Tibial artery (tissue), 4 donors: ENCODE measurements around the gene RPS6KA4.

ENCODE experiments used
- DNase-seq, 2 donors: peaks; one replicate each; pipeline ENCODE4 v3.0.0-alpha.2; 2019
- H3K27ac ChIP-seq, 2 donors: fragments of 200-600 bp; sonication (generic) in 1 of 2; 1 replicate in 1 of 2; 2 replicates in 1 of 2; pipeline ENCODE4 v1.5.1; 2018 to 2019; ENCODE audit warnings: mild to moderate bottlenecking in 1 of 2
- H3K27me3 ChIP-seq, 2 donors: fragments of 200-600 bp; sonication (generic) in 1 of 2; one replicate each; pipeline versions ENCODE4 v1.5.1 to v1.6.0; 2016 to 2019
- H3K36me3 ChIP-seq, 3 donors: fragments of 200-600 bp; sonication (generic) in 2 of 3; one replicate each; pipeline ENCODE4 v1.5.1; 2016 to 2019; ENCODE audit warnings: mild to moderate bottlenecking in 2 of 3
- H3K4me1 ChIP-seq, 4 donors: fragments of 200-600 bp; sonication (generic) in 2 of 4; 1 replicate in 3 of 4; 2 replicates in 1 of 4; pipeline ENCODE4 v1.5.1; 2016 to 2019
- H3K4me3 ChIP-seq, 2 donors: fragments of 200-600 bp; sonication (generic) in 1 of 2; 1 replicate in 1 of 2; 2 replicates in 1 of 2; pipeline ENCODE4 v1.5.1; 2018 to 2019; ENCODE audit warnings: mild to moderate bottlenecking in 2 of 2
- H3K9me3 ChIP-seq, 3 donors: fragments of 200-600 bp; sonication (generic) in 1 of 3; one replicate each; pipeline ENCODE4 v1.5.1; 2016 to 2019
- CTCF ChIP-seq, 2 experiments: fragments of 200-600 bp in 1 of 2; fragments of 450-650 bp in 1 of 2; IDR thresholded peaks; one replicate each; pipeline ENCODE4 v1.5.1; 2017 to 2019; ENCODE audit warnings: antibody characterized with exemption in 2 of 2, mild to moderate bottlenecking in 1 of 2, moderate library complexity in 1 of 2
- intact Hi-C: fragments of 100-400 bp; cut with DNase I; formaldehyde crosslinking; loops from one replicate; pipeline ENCODE4 v1.15.0; 2023; ENCODE audit warnings: low total_unique reads

The RPS6KA4 gene

GRCh38 chr11:64342869-64343745 is 15.9 kb upstream of the RPS6KA4 start:
- H3K4me3 ChIP-seq, result peak overlapping the region; percentile 41

GRCh38 chr11:64343767-64344559 is 15.0 kb upstream of the RPS6KA4 start:
- intact Hi-C loops, result no loop called here
- Histone ChIP-seq H3K4me3 (no peak overlapping the region), H3K9me3 (no peaks in the 10 kb centered on the region), H3K4me1 (peaks cover 0 to 29% (median 14%) of the 10 kb centered on the region in 4 donors), H3K27ac (no peak overlapping the region), H3K27me3 (no peaks in the 10 kb centered on the region), H3K36me3 (no peaks in the 10 kb centered on the region)
- no peak for TF ChIP-seq CTCF (IDR thresholded peaks at IDR 0.05)
- DNase-seq, result no peak

More at GRCh38 chr11:64342869-64343745, 15.9 kb upstream of the RPS6KA4 start:
- H3K27me3 ChIP-seq, result no peaks in the 10 kb centered on the region
- peak overlapping the region; percentile 68 to 85 for H3K27ac ChIP-seq
- DNase-seq, result no peak
- H3K4me1 ChIP-seq, result peaks cover 0 to 24% (median 14%) of the 10 kb centered on the region in 4 donors
- no peaks in the 10 kb centered on the region for H3K9me3 ChIP-seq
- no peak for TF ChIP-seq CTCF (IDR thresholded peaks at IDR 0.05)
- intact Hi-C loops, result no loop called here
- H3K36me3 ChIP-seq, result no peaks in the 10 kb centered on the region

GRCh38 chr11:64344787-64345186 is 14.2 kb upstream of the RPS6KA4 start:
- H3K27ac ChIP-seq, result no peak overlapping the region
- no peak overlapping the region for H3K4me3 ChIP-seq
- H3K27me3 ChIP-seq, result no peaks in the 10 kb centered on the region
- peaks cover 0 to 29% (median 14%) of the 10 kb centered on the region in 4 donors for H3K4me1 ChIP-seq
- no peak for DNase-seq
- H3K36me3 ChIP-seq, result no peaks in the 10 kb centered on the region
- intact Hi-C loops, result no loop called here
- no peak for TF ChIP-seq CTCF (IDR thresholded peaks at IDR 0.05)
- H3K9me3 ChIP-seq, result no peaks in the 10 kb centered on the region

- intact Hi-C loops, result no loop called here
- no peak overlapping the region for H3K27ac ChIP-seq
- no peaks in the 10 kb centered on the region for H3K9me3 ChIP-seq
- no peaks in the 10 kb centered on the region for H3K36me3 ChIP-seq
- no peak for DNase-seq
- H3K27me3 ChIP-seq, result no peaks in the 10 kb centered on the region
- H3K4me1 ChIP-seq, result peaks cover 0 to 21% (median 8%) of the 10 kb centered on the region in 4 donors
- H3K4me3 ChIP-seq, result no peak overlapping the region
- no peak for TF ChIP-seq CTCF (IDR thresholded peaks at IDR 0.05)
Observed at GRCh38 chr11:64347193-64347867, 11.6 kb upstream of the RPS6KA4 start.

GRCh38 chr11:64348383-64349024 is 10.5 kb upstream of the RPS6KA4 start:
- no peaks in the 10 kb centered on the region for H3K9me3 ChIP-seq
- intact Hi-C loops, result no loop called here
- TF ChIP-seq CTCF (IDR thresholded peaks at IDR 0.05), result no peak

More at GRCh38 chr11:64348383-64349024, 10.5 kb upstream of the RPS6KA4 start:
- no peak overlapping the region for H3K27ac ChIP-seq
- no peak for DNase-seq
- no peaks in the 10 kb centered on the region for H3K27me3 ChIP-seq
- no peak overlapping the region for H3K4me3 ChIP-seq
- H3K4me1 ChIP-seq, result peaks cover 0 to 10% (median 0%) of the 10 kb centered on the region in 4 donors
- H3K36me3 ChIP-seq, result no peaks in the 10 kb centered on the region
